ENCODE data around the gene DYNC1H1.

Gene DYNC1H1

DNA sequence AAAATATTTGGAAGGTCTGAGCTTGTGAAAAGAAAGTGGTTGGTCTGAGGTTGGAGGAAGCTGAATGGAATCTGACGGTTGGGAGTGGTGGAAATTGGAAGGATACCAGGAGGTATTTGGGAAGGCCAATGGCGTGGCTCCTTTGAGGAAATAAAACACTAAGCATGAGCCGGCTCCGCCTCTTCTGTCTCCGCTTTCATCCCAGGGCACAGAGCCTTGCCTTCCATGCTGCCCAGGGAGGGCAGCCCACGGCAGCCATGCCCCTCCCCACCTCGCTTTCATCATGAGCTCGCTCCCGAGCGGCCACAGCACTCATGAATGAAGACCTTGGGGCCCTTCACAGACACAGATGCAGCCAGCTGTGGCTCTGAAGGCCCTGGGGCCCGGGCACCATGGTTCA, 86.3 kb downstream of the DYNC1H1 start:
- no peaks in the 10 kb centered on the region for H4K20me1 ChIP-seq (ENCODE audit: control insufficient read depth, insufficient read depth, low read depth, low read length)
- no peaks in the 10 kb centered on the region for H3K27me3 ChIP-seq (ENCODE audit: control insufficient read depth, low read length)
- H3K4me2 ChIP-seq (ENCODE audit: low read length) = no peak overlapping the region
- TF ChIP-seq, protein P1, sequence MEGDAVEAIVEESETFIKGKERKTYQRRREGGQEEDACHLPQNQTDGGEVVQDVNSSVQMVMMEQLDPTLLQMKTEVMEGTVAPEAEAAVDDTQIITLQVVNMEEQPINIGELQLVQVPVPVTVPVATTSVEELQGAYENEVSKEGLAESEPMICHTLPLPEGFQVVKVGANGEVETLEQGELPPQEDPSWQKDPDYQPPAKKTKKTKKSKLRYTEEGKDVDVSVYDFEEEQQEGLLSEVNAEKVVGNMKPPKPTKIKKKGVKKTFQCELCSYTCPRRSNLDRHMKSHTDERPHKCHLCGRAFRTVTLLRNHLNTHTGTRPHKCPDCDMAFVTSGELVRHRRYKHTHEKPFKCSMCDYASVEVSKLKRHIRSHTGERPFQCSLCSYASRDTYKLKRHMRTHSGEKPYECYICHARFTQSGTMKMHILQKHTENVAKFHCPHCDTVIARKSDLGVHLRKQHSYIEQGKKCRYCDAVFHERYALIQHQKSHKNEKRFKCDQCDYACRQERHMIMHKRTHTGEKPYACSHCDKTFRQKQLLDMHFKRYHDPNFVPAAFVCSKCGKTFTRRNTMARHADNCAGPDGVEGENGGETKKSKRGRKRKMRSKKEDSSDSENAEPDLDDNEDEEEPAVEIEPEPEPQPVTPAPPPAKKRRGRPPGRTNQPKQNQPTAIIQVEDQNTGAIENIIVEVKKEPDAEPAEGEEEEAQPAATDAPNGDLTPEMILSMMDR (IDR thresholded peaks at IDR 0.05; ENCODE audit: low read depth, low read length, poor library complexity, severe bottlenecking) = no peak
- no peak for TF ChIP-seq EZH2phosphoT487 (IDR thresholded peaks at IDR 0.05; ENCODE audit: borderline replicate concordance, low read length)
- no peaks in the 10 kb centered on the region for H3K4me1 ChIP-seq (ENCODE audit: control insufficient read depth, low read length)
- H3K79me2 ChIP-seq (ENCODE audit: control insufficient read depth, low read length) = no peaks in the 10 kb centered on the region
- H3K9me2 ChIP-seq (replicated peaks; ENCODE audit: control insufficient read depth, low read length) = no peaks in the 10 kb centered on the region
- no peaks in the 10 kb centered on the region for H3F3A ChIP-seq (ENCODE audit: control insufficient read depth, insufficient read depth)
- H3K9me3 ChIP-seq (ENCODE audit: control insufficient read depth, insufficient read depth, low read length) = no peaks in the 10 kb centered on the region
- peaks cover 57% of the 10 kb centered on the region for H3K36me3 ChIP-seq (ENCODE audit: control insufficient read depth, low read length)
- no peak overlapping the region for H3K4me3 ChIP-seq (ENCODE audit: low read length)
- H3K27ac ChIP-seq (ENCODE audit: low read depth, low read length) = no peak overlapping the region

DNA sequence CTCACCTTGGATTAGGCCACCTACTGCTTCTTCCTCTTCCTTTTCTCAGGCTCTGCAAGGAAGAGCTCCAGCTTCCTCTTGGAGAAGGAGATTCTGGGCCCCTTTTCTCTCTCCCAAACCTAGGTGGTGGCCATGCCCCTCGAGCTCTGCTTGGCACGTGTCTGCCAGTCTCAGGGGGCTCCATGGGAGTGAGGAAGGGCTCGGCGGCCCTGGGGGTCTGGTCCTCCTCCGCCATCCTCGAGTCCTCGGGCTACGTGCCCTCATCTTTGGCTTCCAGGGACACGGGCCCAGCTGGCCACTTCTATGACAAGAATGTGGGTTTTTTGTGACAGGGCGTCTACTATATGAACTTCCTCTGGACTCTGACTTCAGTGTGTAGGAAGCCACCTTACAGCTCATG, 88.1 kb downstream of the DYNC1H1 start:
- H3K27me3 ChIP-seq (ENCODE audit: control insufficient read depth, low read length) = no peaks in the 10 kb centered on the region
- no peak for TF ChIP-seq EZH2phosphoT487 (IDR thresholded peaks at IDR 0.05; ENCODE audit: borderline replicate concordance, low read length)
- TF ChIP-seq, protein P1 (IDR thresholded peaks at IDR 0.05; ENCODE audit: low read depth, low read length, poor library complexity, severe bottlenecking) = no peak
- peaks cover 46% of the 10 kb centered on the region for H3K36me3 ChIP-seq (ENCODE audit: control insufficient read depth, low read length)
- no peaks in the 10 kb centered on the region for H3K79me2 ChIP-seq (ENCODE audit: control insufficient read depth, low read length)
- H3K4me1 ChIP-seq (ENCODE audit: control insufficient read depth, low read length) = no peaks in the 10 kb centered on the region
- no peak overlapping the region for H3K4me2 ChIP-seq (ENCODE audit: low read length)
- no peaks in the 10 kb centered on the region for H3K9me3 ChIP-seq (ENCODE audit: control insufficient read depth, insufficient read depth, low read length)
- no peaks in the 10 kb centered on the region for H3F3A ChIP-seq (ENCODE audit: control insufficient read depth, insufficient read depth)
- no peaks in the 10 kb centered on the region for H4K20me1 ChIP-seq (ENCODE audit: control insufficient read depth, insufficient read depth, low read depth, low read length)
- no peaks in the 10 kb centered on the region for H3K9me2 ChIP-seq (replicated peaks; ENCODE audit: control insufficient read depth, low read length)
- H3K27ac ChIP-seq (ENCODE audit: low read depth, low read length) = no peak overlapping the region
- no peak overlapping the region for H3K4me3 ChIP-seq (ENCODE audit: low read length)

DNA sequence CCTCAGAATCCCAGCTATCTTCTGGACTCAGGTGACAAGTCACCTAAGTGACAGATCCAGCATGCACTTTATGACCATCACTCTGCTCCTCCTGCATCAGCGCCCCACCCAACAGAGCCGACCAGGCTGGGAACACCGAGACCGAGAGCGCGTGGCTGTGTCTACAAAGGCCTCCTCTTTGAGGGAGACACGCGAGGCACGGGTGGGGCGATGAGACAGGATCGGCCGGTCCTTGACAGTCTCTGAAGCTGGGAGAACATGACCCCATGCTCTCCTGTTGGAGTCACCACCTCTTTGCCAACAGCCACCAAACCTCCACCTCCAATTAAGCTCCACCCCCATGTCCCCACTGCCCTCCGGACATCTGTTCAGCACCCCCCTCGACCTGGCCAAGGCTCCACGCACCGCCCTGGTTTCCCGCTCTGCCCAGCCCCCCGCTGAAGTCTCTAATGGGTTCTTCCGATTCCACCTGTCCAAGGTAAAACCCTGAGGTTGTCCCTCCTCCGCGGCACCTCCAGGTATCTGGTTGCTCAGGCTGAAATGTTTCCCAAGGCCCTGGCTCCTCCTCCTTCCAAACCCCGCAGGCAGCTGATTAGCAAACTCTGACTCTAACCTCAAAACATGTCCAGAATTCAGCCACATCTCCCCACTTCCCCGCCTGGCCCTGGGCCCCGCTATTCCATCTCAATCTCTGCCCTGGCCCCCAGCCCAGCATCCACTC, 91.0 kb downstream of the DYNC1H1 start:
- H4K20me1 ChIP-seq (ENCODE audit: control insufficient read depth, insufficient read depth, low read depth, low read length) = no peaks in the 10 kb centered on the region
- H3K4me3 ChIP-seq (ENCODE audit: low read length) = no peak overlapping the region
- no peaks in the 10 kb centered on the region for H3F3A ChIP-seq (ENCODE audit: control insufficient read depth, insufficient read depth)
- no peaks in the 10 kb centered on the region for H3K79me2 ChIP-seq (ENCODE audit: control insufficient read depth, low read length)
- H3K4me1 ChIP-seq (ENCODE audit: control insufficient read depth, low read length) = no peaks in the 10 kb centered on the region
- H3K36me3 ChIP-seq (ENCODE audit: control insufficient read depth, low read length) = peaks cover 17% of the 10 kb centered on the region
- H3K9me3 ChIP-seq (ENCODE audit: control insufficient read depth, insufficient read depth, low read length) = no peaks in the 10 kb centered on the region
- H3K27ac ChIP-seq (ENCODE audit: low read depth, low read length) = no peak overlapping the region
- no peak for TF ChIP-seq EZH2phosphoT487 (IDR thresholded peaks at IDR 0.05; ENCODE audit: borderline replicate concordance, low read length)
- TF ChIP-seq, protein P1 (IDR thresholded peaks at IDR 0.05; ENCODE audit: low read depth, low read length, poor library complexity, severe bottlenecking) = no peak
- no peaks in the 10 kb centered on the region for H3K9me2 ChIP-seq (replicated peaks; ENCODE audit: control insufficient read depth, low read length)
- no peak overlapping the region for H3K4me2 ChIP-seq (ENCODE audit: low read length)
- H3K27me3 ChIP-seq (ENCODE audit: control insufficient read depth, low read length) = no peaks in the 10 kb centered on the region
